HG03280 (cell line): ENCODE measurements around the gene ATP5MK.
"Not testable (repeated sequence)": the region's sequence is repeated elsewhere in the genome, so short reads cannot be mapped to it uniquely, and the experiment has no call there.

ENCODE experiments used
- ATAC-seq: cut with Tn5 transposase; IDR thresholded peaks from one replicate; pipeline ENCODE4 v1.9.1; 2021; ENCODE audit warnings: mild to moderate bottlenecking, moderate library complexity; ENCODE audit not compliant: unreplicated experiment

ATP5MK gene, protein sequence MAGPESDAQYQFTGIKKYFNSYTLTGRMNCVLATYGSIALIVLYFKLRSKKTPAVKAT

DNA sequence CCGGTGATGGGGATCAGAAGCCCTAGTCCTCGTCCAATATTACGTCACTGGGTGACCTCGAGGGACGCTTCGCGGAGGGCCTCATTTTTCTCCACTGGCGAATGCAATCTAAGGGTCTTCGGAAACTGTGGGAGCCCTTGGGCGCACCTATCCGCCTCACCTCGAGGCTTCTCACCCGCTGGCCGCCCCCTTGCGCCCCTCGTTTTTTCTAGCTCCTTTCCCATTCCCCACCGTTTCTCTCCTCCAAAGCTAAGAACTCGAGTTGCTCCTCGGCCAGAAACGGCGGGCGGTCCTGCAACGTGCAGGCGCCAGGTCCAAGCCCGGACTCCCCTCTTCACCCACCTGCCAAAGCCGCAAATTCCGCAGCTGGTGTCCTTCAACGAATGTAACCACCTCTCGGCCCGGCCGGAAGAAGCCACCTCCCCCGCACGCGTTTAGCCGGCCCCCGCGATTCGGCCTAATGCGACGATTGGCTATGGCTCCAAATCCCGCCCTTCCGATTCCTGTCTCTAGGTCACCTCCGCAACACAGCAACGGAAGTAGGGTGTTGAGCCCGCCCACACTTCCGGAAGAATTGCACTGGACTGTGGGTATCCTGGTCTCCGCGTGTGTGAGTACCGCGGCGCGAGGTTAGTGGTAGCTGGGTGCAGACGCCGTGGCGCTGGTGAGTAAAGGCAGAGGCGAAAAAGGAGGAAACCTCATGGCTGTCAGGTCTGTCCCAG is at the start of gene ATP5MK, which contains the start of gene PDCD11:
ATP5MK (minus strand) TSS at position 409 of the 722 bp plus-strand sequence. CDS start 4,018 bp downstream, outside the sequence.
PDCD11 (plus strand) TSS at position 560 of the 722 bp plus-strand sequence. CDS start 1,801 bp downstream, outside the sequence.
- peak; percentile 99 for ATAC-seq

DNA sequence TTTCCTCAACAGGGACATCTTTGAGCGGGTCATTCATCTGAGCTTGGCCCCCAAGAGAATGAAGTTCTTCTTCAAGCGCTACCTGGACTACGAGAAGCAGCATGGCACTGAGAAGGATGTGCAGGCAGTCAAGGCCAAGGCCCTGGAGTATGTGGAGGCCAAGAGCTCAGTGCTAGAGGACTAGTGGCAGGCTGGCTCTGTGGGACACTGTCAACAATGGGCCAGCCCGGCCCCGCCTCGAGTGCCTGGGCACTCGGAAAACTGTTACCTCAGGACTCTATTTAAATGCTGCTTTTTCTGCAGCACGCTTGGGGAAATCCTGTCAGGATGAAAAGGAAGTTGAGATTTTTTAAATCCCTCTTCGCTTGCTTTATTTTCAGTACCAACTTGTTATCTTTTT is 49.1 kb upstream of the ATP5MK start:
- ATAC-seq, result no peak

DNA sequence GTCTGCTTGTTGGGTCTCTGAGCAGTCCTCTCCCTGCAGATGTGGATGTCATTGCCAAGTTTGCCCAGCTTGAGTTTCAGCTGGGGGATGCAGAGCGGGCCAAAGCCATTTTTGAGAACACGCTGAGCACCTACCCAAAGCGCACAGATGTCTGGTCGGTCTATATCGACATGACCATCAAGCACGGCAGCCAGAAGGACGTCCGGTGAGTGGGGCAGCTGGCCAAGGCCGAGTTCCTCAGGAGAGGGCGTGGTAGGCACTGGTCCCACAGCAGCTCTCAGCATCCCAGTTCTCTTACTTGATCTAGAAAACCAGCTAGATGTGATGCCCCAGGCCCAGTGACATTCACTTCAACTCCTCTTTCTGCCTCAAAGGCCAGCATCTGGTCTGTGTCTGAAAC is 48.2 kb upstream of the ATP5MK start:
- no peak for ATAC-seq

DNA sequence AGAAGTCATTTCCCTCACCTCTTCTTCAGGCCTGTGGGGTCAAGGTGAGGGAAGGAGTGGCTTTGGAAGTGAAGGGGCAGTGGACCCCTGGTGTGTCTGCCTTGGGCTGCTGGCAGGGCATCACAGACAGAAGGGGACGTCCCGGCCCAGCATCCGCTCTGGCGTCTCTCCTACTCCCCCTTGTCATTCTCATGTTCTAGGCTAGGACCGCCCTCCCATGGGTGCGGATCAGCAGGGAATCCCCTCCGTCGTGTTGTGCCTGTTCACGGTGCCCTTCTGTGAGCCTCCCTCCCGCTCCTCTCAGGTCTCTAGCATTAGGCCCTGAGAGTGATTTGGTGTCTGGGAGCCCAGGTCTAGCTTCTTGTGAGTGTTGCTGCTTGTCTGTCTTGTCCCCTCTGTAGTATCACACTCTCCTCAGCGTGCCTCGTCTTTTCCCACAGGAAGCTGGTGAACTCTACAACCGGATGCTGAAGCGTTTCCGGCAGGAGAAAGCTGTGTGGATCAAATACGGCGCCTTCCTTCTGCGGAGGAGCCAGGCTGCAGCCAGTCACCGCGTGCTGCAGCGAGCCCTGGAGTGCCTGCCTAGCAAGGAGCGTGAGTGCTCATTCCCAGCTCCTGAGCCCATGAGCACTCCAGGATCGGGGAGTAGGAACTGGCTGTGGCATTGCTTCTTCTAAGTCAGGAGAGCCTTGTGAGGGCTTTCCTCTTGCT is 47.4 kb upstream of the ATP5MK start:
- ATAC-seq, result no peak

DNA sequence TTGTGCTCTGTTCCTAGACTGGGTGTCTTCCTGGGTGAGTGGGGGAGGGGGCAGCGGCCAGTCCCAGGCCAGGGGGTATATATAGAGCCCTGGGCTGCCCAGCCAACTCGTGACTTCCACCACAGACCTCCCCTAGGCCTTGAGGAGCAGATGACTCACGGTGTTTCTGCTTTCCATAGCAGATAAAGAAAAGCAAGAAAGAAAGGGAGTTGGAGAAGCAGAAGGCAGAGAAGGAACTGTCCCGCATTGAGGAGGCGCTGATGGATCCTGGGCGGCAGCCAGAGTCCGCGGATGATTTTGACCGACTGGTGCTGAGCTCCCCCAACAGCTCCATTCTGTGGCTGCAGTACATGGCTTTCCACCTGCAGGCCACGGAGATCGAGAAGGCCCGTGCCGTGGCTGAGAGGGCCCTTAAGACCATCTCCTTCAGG is 45.8 kb upstream of the ATP5MK start:
- no peak for ATAC-seq

DNA sequence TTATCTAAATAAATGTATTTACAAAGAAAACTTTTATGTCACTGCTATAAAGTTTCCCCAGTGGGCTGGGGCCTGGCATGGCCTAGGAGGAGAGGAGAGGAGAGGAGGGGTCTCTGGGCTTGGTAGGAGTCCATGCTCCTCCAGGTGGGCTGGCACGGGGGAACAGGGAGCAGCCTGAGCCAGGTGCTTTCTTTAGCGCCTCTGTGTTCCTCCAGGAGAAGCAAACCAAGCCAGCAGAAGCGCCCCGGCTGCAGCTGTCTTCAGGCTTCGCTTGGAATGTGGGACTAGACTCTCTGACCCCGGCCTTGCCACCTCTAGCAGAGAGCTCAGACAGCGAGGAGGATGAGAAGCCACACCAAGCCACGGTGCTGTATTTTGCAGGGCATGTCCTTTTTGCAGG is 45.3 kb upstream of the ATP5MK start:
- ATAC-seq, result no peak

DNA sequence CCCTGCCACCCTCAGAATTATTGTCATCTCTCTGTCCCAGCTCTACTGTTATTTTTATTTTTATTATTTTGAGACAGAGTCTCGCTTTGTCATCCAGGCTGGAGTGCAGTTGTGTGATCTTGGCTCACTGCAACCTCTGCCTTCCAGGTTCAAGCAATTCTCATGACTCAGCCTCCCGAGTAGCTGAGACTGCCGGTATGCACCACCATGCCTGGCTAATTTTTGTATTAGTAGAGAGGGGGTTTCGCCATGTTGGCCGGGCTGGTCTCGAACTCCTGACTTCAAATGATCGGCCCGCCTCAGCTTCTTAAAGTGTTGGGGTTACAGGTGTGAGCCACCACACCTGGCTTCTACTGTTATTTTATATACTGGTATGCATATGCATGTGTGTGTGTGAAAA is 44.9 kb upstream of the ATP5MK start:
- no peak for ATAC-seq

DNA sequence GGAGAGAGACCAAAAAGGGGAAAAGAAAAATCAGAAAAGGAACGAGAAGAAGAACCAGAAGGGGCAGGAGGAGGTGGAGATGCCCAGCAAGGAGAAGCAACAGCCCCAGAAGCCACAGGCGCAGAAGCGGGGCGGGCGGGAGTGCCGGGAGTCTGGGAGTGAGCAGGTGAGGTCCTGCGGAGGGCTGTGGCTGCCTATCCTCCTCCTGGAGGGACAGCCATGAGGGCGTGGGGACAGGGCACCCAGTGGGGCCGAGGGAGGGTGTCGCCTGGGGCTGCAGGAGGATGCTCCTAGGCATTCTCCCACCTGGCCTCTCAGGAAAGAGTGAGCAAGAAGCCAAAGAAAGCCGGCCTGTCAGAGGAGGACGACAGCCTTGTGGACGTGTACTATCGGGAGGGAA is 44.1 kb upstream of the ATP5MK start:
- ATAC-seq, result no peak

DNA sequence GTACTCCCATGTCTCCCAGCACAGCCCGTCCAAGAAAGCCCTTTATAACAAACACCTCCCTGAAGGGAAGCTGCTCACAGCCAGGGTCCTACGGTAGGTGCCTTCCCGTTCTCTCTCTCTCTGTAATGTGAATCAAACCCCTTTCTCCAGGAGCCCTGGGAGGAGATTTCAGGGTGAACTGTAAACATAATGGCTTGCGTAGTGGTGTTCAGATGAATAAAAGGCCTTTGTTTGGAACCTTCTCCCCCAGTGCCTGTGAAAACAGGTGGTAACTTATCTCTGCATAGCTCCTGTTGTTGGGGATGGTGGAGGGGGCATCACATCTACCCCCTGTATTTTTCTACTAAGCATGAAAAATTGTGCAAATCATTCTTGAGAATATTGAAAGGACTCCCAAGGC is 43.5 kb upstream of the ATP5MK start:
- no peak for ATAC-seq

DNA sequence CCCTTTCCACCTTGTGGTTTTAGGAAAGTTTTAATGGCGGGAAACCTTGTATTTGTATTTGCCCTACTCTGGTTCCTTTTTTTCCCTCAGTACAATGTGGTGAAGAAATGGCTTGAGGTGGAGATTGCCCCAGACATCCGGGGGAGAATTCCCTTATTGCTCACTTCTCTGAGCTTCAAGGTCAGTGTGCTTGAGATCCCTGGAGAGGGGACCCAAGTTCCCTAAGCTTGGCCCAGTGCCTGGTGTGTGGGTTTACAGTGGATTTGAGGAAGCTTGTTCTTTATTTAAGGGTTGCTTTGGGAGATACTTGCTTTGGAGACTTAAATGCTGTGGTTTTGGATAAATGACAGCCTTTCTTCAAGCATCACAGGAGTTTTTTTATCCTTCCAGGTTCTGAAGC is 37.6 kb upstream of the ATP5MK start:
- ATAC-seq, result no peak

DNA sequence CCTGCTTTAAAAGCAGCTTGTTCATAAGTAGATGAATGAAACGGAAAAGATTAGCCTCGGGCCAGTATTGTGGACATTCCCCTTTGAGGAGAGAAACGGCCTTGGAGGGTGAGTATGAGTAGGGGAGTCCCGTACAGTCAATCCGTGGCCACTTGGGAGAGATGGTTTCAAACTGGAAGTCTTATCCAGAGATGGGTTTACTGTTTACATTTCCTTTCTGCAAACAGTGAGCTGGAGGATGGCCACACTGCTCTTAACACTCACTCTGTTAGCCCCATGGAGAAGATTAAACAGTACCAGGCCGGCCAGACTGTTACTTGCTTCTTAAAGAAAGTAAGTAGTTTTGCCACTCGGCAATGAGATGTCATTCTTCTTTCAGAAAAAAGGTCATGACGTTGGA is 35.6 kb upstream of the ATP5MK start:
- no peak for ATAC-seq

DNA sequence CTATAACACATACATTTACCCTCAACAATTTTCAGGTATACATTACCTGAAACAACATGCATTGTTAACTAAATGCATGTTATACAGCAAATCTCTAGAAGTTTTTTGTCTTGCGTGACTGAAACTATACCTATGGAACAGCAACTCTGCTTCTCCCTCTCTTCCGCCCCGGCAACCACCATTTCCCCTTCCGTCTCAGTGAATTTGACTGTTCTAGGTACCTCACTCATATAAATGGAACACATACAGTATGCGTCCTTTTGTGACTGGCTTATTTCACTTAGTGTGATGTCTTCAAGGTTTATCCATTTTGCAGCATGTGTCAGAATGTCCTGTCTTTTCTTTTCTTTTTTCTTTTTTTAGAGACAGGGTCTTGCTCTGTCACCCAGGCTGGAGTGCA is 33.4 kb upstream of the ATP5MK start:
- ATAC-seq, result no peak

DNA sequence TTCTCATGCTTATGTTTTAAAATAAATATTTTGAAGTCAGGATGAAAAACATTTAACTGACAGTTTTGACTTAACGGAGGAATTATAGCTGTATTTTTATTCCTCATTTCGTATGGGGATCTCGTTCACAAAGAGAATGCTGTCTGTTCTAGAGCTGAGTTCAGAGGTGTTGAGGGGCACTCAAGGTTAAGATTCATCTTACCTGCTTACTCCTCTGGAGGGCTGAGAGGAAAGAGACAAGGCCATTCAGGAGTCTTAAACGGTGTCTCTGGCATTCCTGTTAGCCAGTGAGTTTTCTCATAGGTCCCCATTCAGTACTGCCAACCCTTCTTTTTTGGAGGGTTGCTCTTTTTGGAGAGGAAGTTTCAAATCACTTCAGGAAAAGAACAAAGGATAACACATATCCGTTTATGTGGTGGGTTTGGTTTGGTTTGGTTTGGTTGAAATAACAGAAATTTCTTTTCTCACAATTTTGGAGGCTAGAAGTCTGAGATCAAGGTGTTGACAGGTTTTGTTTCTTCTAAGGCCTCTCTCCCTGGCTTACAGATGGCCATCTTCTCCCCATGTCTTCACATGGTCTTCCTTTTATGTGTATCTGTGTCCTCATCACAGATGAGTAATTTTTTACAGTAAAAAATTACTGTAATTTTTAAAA is 32.8 kb upstream of the ATP5MK start:
- no peak for ATAC-seq

DNA sequence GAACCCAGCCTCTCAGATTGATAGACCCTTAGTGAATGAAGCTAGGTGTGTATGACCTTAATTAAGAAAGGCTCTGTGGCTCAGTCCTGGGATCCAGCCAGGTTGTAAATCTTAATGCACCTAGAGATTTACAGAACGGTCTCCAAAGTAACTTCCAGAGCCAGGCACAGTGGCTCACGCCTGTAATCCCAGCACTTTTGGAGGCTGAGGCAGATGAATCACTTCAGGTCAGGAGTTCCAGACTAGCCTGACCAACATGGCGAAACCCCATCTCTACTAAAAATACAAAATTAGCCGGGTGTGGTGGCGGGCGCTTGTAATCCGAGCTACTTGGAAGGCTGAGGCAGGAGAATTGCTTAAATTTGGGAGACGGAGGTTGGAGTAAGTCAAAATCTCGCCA is 31.6 kb upstream of the ATP5MK start:
- ATAC-seq, result no peak

DNA sequence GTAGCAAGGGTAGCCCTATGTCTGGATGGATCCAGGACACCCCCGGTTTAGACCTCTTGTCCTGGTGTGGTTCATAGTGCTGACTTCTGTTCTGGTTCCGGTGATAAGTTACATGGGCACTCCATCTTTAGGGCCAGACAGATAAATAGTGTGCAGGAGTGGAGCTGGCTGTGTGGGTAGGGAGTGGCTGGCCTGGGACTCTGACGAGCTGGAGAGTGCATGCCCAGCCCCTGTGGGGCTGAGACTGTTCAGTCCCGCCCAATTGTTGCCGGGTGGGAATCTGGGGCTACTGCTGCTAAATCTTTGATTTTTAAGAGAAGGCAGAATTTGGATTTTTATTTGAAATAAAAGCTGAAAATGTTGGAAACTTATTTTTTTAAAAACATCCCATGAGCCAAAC is 27.5 kb upstream of the ATP5MK start:
- ATAC-seq, result no peak

DNA sequence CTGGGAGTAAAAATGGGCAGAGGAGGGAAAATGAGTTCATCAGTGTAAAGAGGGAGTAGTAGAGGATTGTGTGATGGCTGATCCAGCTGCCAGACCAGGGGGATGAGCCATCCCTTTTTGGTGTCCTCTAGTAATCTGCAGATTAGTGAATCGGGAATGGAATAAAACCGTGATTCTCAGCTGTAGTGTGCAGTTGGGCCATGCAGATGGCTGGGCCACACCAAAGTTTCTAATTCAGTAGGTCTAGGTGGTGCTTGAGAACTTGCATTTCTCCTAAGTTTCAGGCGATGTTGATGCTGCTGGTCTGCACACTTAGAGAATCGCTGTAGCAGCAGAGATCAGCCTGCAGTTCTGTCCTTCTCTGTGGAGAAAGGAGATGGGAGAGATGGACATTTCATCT is 22.8 kb upstream of the ATP5MK start:
- no peak for ATAC-seq

DNA sequence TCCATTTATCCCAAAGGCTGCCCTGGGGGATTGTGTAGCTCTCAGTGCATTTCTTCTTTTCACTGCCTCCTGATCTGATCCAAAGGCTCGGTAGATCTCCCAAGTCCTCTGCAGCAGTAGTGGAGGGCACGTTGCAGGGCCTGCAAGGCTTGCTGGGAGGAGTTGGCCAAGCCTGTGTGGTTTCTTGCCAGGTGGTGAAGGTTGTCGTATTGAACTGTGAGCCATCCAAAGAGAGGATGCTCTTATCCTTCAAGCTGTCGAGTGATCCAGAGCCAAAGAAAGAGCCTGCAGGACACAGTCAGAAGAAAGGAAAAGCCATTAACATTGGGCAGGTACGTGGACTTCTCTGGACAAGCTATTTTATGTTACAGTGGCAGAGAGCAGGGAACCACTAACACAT is 21.3 kb upstream of the ATP5MK start:
- no peak for ATAC-seq

DNA sequence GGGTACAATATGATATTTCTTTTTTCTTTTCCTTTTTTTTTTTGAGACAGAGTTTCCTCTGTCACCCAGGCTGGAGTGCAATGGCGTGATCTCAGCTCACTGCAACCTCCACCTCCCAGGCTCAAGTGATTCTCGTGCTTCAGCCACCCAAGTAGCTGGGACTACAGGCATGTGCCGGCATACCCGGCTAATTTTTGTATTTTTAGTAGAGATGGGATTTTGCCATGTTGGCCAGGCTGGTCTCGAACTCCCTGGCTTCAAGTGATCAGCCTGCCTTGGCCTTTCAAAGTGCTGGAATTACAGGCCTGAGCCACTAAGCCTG is 20.8 kb upstream of the ATP5MK start:
- not testable (repeated sequence) for ATAC-seq

DNA sequence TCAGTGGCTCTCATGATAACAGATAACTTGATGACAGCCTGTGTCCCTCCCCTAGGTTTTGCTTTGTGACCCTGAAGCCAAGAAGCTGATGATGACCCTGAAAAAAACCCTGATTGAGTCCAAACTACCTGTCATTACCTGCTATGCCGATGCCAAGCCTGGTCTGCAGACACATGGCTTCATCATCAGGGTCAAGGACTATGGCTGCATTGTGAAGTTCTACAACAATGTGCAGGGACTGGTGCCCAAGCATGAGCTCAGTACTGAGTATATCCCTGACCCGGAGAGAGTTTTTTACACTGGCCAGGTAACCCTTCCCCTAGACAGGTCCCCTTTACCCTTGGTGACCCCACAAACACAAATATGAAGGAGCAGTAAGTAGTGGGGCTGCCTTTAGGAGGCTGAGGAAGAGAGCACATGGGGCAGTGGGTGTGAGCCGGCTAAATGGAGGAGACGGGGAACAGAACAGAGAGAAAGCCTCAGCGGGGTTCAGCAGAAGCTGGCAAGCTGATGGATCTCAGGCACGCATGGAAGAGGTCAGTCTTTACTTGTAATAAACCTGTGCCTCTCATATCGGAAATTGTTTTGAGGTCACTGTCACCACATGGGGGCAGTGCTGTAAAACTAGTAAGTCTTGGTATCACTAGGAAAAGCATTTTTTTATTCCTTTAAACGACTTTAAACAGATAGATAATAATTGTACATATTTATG is 20.3 kb upstream of the ATP5MK start:
- ATAC-seq, result no peak

DNA sequence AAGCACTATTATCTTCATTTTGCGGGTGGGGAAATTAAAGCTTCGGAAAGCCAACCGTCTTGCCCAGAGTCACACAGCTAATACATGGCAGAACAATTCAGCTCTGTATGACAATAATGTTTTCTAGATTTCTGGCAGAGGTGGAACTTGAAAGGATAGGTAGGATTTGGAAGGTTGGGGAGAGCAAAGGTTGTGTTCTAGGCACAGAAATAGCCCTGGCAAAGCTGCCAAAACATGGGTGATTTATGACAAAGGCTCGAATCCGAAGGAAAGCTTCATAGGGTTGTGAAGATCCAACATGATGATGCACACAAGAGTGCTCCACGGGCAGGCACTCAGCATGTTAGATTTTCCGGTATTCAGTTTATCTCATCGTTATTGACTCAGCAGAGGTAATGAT is 19.3 kb upstream of the ATP5MK start:
- ATAC-seq, result no peak

DNA sequence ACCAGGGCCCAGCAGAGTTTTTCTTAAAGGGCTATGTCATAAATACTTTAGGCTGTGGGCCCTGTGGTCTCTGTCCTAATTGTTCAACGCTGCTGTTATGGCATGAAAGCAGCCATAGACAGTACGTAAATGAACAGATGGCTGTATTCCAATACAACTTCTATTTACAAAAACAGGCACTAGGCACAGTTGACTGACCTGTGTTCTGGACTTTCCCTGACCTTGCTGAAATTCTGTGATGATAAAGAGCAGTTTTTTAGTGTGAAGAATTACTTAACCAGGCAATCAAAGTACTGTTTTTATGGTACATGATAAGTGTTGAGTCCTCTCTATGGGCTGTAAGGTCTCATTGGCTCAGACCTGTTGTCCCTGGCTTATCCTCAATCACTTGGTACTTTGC is 17.3 kb upstream of the ATP5MK start:
- no peak for ATAC-seq
